NCI-H1694 treated with DMSO at 0.1 percent for 48 hours (cell line): ENCODE results near the gene KRTAP5-3.
"Not testable (repeated sequence)": the region's sequence is repeated elsewhere in the genome, so short reads cannot be mapped to it uniquely, and the experiment has no call there.

Experiments used
- DNase-seq: peaks from one replicate; lab custom pipeline; 2025; lab: John Stamatoyannopoulos, UW

The KRTAP5-3 gene

GRCh38 chr11:1582909-1583308, 25.4 kb downstream of the KRTAP5-3 start:
- DNase-seq = not testable (repeated sequence)

GRCh38 chr11:1581976-1582375, 26.3 kb downstream of the KRTAP5-3 start:
- DNase-seq = no peak

GRCh38 chr11:1576825-1577224, 31.4 kb downstream of the KRTAP5-3 start:
- no peak for DNase-seq

- DNase-seq = not testable (repeated sequence)
These were observed 32.5 kb downstream of the KRTAP5-3 start for GRCh38 chr11:1575756-1576155.

GRCh38 chr11:1574933-1575242, 33.4 kb downstream of the KRTAP5-3 start:
- no peak for DNase-seq

GRCh38 chr11:1574238-1574932, 33.9 kb downstream of the KRTAP5-3 start:
- DNase-seq = no peak

GRCh38 chr11:1573903-1574237, 34.4 kb downstream of the KRTAP5-3 start:
- no peak for DNase-seq

- no peak for DNase-seq
These were observed 35.0 kb downstream of the KRTAP5-3 start for GRCh38 chr11:1573077-1573902.

GRCh38 chr11:1572197-1573076, 35.8 kb downstream of the KRTAP5-3 start, which contains the start of gene DUSP8:
Gene DUSP8, minus strand, starts transcription at chr11:1572271. Its CDS starts 6,445 bp downstream, at chr11:1565826.
- DNase-seq = peak; percentile 35

- DNase-seq = no peak
These were observed 36.5 kb downstream of the KRTAP5-3 start for GRCh38 chr11:1571760-1572196.

GRCh38 chr11:1570896-1571759, 37.1 kb downstream of the KRTAP5-3 start:
- DNase-seq = no peak

- no peak for DNase-seq
These were observed 37.8 kb downstream of the KRTAP5-3 start for GRCh38 chr11:1570531-1570895.

- DNase-seq = no peak
These were observed 38.2 kb downstream of the KRTAP5-3 start for GRCh38 chr11:1570001-1570453.

GRCh38 chr11:1569251-1569780, 38.9 kb downstream of the KRTAP5-3 start:
- no peak for DNase-seq

- DNase-seq = peak; percentile 14
These were observed 39.8 kb downstream of the KRTAP5-3 start for GRCh38 chr11:1568441-1568911.

GRCh38 chr11:1567721-1568100, 40.6 kb downstream of the KRTAP5-3 start:
- no peak for DNase-seq

- no peak for DNase-seq
These were observed 41.1 kb downstream of the KRTAP5-3 start for GRCh38 chr11:1567052-1567720.

- no peak for DNase-seq
These were observed 41.7 kb downstream of the KRTAP5-3 start for GRCh38 chr11:1566381-1567051.

- no peak for DNase-seq
These were observed 42.4 kb downstream of the KRTAP5-3 start for GRCh38 chr11:1565904-1566247.
